ENCODE data around the gene DRD2.

Gene DRD2

GRCh38 chr11:113481672-113482071, 6.5 kb upstream of the DRD2 start:
- FAIRE-seq, result no peak

DNA sequence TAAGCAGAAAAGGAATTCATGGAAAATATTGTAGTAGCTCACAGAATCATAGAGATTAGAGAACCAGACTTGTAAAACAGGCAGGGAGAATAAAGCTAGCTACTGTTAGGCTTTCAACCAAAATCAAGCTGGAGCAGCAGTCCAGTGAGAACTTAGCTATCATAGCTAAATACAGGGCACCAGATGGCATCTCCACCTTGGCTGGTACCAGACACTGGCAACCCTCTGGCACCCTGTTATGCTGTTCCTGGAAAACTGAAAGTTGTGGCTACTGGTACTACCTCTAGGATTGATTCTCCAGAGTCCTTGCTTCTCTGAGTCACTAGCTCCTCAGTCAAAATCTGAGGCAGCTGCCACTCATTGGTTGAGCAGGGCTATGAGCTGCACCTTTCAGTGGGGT, 6.0 kb upstream of the DRD2 start:
- FAIRE-seq, result no peak

DNA sequence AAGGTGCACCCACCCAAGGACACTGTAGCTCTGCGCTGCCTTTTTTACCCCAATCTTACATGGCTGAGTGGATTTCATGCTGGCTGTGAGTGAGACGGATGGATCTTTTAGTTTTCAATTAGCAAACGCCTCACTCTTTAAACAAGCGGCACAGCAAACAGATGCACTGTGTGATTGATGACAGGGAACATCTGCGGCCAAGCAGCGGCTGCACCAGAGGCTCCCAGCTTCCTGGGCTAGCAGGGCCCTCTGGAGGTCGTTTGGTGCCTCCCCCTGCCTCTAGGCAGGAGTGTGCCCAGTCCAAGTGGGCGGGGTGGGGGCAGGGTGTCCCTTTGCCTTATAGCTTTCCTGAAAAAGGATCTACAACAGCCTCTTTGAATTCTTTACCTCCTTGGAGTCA, 2.1 kb upstream of the DRD2 start:
- no peak for FAIRE-seq

GRCh38 chr11:113476553-113476952, 1.4 kb upstream of the DRD2 start:
- FAIRE-seq, result no peak

- FAIRE-seq, result no peak
Observed at GRCh38 chr11:113474362-113475159, 637 bp downstream of the DRD2 start.

GRCh38 chr11:113473983-113474361, 1.2 kb downstream of the DRD2 start:
- FAIRE-seq, result no peak

- no peak for FAIRE-seq
Observed at GRCh38 chr11:113472471-113472870, 2.7 kb downstream of the DRD2 start.

DNA sequence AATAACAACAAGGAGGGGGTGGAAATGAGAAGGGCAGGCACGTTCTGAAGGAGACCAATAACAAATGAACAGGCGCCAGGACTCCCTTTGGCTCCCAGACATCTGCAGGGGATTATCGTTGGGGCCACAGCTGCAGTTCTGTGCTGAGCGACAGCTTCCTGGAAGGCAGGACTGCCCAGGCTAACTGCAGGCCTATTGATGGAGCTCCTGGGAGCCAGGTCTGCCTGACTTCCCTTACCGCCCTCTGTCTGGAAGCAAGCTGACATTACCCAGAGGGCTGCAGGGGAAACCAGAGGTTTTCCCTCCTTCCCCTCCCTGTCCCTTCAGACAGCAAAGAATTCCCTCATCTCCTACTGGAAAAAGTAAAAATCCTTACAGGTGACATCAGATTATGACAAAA, 5.0 kb downstream of the DRD2 start:
- no peak for FAIRE-seq

DNA sequence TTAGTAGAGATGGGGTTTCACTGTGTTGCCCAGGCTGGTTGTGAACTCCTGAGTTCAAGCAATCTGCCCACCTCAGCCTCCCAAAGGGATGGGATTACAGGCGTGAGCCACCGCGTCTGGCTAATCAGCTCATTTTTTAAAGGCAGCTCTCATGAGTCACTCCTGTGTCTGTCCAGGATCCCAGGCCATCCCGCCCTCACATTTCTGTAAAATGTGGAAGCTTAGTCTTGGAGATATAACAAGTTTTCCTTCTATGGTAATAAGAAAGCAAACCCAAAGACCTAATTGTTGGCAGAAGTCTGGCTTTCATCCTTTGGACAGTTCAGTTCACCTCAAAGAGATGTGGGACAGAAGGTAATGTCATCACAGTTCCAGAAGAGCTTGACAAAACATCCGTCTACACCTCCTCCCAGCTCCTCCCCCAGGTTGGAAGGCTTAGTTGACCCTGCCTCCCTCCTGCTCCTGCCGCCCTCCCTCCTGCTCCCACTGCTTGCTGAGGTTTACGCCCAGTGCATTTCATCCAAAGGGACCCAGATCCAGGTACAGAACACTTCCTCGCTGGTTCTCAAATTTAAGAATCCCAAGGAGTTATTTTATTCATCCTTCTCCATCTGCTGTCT, 6.4 kb downstream of the DRD2 start:
- FAIRE-seq, result no peak

GRCh38 chr11:113467545-113467944, 7.7 kb downstream of the DRD2 start:
- no peak for FAIRE-seq

GRCh38 chr11:113465786-113466185, 9.4 kb downstream of the DRD2 start:
- FAIRE-seq, result no peak

- no peak for FAIRE-seq
Observed at GRCh38 chr11:113464416-113464815, 10.8 kb downstream of the DRD2 start.

DNA sequence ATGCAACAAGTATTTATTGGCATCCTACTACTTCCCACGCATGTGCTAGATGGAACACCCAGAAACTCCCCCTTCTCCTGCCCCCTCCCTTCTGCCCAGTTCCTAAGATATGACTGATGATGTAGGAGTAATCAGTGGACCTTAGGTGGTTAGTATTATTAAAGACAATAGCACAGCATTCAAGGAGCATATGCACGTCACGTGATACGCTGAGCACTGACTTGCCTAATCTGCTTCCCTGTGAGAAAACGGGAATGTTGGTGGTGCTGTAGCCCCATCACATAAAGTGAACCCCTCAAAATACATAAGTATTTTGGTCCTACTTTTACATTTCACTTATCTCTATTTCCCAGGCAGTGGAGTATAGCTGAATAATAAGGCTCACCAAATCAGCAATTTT, 12.4 kb downstream of the DRD2 start:
- FAIRE-seq, result no peak

GRCh38 chr11:113461639-113462038, 13.6 kb downstream of the DRD2 start:
- no peak for FAIRE-seq

DNA sequence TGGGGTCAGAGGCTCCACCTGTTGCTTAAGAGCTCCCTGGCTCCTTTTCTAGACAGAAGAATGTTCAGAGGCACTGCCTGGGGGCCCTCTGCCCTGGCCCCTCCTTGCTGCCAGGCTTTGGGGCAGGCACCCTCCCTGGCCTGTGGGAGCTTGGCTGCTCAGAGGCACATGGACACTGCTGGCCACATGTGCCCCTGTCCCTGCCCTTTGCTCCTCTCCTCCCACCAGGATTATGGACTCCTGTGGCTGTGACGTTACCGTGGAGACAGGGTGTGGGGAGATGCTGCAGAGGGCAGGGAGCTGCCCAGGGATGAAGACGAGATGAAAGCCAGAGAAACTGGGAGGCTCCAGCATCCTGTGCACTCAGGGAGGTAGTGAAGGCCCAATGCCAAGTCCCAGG, 14.7 kb downstream of the DRD2 start:
- no peak for FAIRE-seq

DNA sequence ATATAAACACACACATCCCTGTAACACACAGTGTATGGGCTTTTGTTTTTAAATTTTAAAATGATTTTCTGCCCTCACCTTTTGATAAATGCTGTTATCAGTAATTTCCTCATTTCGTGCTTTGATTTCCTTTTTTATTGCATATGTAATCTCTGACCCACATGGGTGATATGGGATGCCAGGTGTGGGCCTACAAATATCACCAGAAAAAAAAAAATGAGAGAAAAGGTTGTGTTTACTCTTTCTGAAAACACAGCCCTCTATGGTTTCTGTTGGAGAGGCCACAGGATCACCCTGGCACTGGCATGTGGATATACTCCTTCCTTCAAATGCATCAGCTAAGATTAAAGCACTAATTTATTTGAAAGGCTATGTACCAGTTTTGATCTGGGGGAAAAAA, 17.0 kb downstream of the DRD2 start:
- no peak for FAIRE-seq

- no peak for FAIRE-seq
Observed at GRCh38 chr11:113457784-113458183, 17.4 kb downstream of the DRD2 start.

DNA sequence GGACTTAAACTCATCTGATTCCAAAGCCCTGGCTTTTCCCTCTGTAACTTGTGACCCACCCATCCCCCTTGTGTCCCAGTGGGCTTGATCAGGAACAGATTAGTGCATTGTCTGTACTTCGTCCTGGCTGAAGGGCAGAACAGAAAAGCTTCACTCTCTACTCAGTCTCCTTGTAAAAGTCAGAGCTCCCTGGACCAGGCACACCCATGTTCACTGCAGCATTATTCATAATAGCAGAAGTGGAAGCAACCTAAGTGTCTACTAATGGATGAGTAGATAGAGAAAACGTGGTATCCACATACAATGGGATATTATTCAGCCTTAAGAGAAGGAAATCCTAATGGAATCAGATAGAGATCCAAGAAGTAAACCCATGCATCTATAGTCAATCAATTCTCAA, 20.7 kb downstream of the DRD2 start:
- FAIRE-seq, result no peak

GRCh38 chr11:113449743-113450142, 25.5 kb downstream of the DRD2 start:
- no peak for FAIRE-seq

GRCh38 chr11:113448316-113448677, 26.9 kb downstream of the DRD2 start:
- no peak for FAIRE-seq

DNA sequence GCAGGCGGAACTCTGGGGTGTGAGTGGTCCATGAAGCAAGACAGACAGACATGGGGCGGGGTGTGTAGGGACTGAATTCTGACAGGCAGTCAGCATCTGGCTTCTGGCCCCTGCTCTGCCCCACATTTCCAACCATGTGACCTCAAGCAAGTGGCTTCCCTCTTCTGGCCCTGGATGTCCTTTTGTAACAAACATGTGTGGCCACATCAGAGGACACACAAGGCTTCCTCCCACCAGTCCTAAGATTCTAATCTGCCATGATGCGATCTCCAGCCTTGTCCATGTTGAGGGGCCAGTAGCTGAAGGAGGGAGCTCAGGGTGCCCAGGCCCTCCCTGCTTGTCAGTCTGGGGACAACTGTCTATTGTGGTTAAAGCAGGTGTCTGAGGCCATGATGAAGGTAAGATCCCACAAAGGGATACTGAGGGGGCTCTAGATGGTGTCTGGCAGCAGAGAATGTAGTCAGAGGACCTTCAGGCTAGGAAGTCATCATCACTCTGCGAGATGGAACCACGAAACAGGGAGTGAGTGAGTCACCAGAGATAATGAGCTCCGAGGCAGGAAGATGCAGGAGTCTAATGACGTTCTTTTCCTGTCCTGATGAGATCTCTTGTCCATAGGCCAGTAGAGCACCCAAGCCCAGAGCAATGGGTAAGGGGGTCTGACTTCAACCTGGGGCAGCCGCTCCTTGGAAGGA, 27.4 kb downstream of the DRD2 start:
- no peak for FAIRE-seq

DNA sequence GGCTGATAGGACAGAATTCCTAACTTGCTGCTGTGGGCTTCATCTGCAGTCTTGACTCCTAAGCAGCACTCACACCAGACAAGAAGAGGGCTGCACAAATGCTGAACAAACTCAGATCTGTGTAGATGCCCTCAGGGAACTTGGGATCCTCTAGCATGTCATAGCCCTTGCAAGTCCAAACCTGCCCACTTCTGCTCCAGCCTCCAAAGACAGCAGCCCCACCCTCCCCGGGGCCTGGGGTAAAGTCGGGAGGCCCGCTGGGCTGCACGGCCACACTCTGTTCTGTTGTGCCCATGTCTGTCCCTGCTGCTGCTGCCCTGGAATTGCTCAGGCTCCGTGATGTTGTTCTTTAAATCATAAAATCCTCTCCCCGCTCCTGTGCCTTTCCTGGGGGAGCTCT, 28.3 kb downstream of the DRD2 start:
- FAIRE-seq, result no peak

GRCh38 chr11:113446112-113446511, 29.1 kb downstream of the DRD2 start:
- no peak for FAIRE-seq

- FAIRE-seq, result no peak
Observed at GRCh38 chr11:113444502-113445123, 30.6 kb downstream of the DRD2 start.
